Thyroid gland (tissue), 4 donors: ENCODE data around the gene PODXL. TPM values are rescaled to one million over a fixed set of nuclear protein-coding genes. Genes with fewer than 3 reads are reported as not detected.

Source experiments
- DNase-seq, 2 donors: peaks; one replicate each; pipeline ENCODE4 v3.0.0-alpha.2; 2019
- H3K27ac ChIP-seq, 3 donors: fragments of 200-600 bp; sonication (generic); 1 replicate in 2 of 3; 2 replicates in 1 of 3; pipeline ENCODE4 v1.5.1; 2016 to 2019; ENCODE audit warnings: mild to moderate bottlenecking in 1 of 3, moderate library complexity in 1 of 3
- H3K27me3 ChIP-seq: fragments of 200-600 bp; sonication (generic); one replicate; pipeline ENCODE4 v1.5.1; 2019
- H3K36me3 ChIP-seq, 2 donors: fragments of 200-600 bp; sonication (generic); one replicate each; pipeline ENCODE4 v1.5.1; 2016 to 2019
- H3K4me1 ChIP-seq, 2 donors: fragments of 200-600 bp; sonication (generic); one replicate each; pipeline ENCODE4 v1.5.1; 2017 to 2019
- H3K4me3 ChIP-seq, 3 donors: fragments of 200-600 bp; sonication (generic); replicated peaks in 1 of 3; 1 replicate in 2 of 3; 2 replicates in 1 of 3; pipeline ENCODE4 v1.5.1; 2016; ENCODE audit warnings: mild to moderate bottlenecking in 1 of 3
- H3K9me3 ChIP-seq: fragments of 200-600 bp; sonication (generic); one replicate; pipeline ENCODE4 v1.5.1; 2017
- POLR2A ChIP-seq, 2 donors: fragments of 450-650 bp; IDR thresholded peaks; one replicate each; pipeline ENCODE4 v1.6.1; 2017; ENCODE audit warnings: antibody characterized with exemption in 2 of 2, mild to moderate bottlenecking in 2 of 2, moderate library complexity in 1 of 2
- WGBS, 2 donors: methylation state at CpG; one replicate each; pipeline ENCODE4 v1.1.5; 2017; 5-methylcytosine and 5-hydroxymethylcytosine counted together
- intact Hi-C: fragments of 100-400 bp; cut with DNase I; formaldehyde crosslinking; loops from one replicate; pipeline ENCODE4 v1.15.1; 2023
- total RNA-seq, 4 donors: library from RNA; depleted of rRNA; stranded (reverse); fragments of >200 nt; gene quantifications; one replicate each; pipeline ENCODE4 v1.2.3, GENCODE V29; 2016
- TF ChIP-seq, protein P1 (sequence below), 6 experiments: fragments of 200-600 bp in 3 of 6; fragments of 450-650 bp in 3 of 6; sonication (generic) in 3 of 6; IDR thresholded peaks; one replicate each; pipeline ENCODE4 v1.5.1; 2016 to 2019; ENCODE audit warnings: antibody characterized with exemption in 6 of 6, mild to moderate bottlenecking in 2 of 6, inconsistent platforms in 1 of 6, moderate library complexity in 1 of 6

Gene PODXL
- 100 to 1,000 TPM in 1 of 4 donors, 10 to 100 TPM in 3; 47.7 to 125 (median 56.3) TPM for total RNA-seq

DNA sequence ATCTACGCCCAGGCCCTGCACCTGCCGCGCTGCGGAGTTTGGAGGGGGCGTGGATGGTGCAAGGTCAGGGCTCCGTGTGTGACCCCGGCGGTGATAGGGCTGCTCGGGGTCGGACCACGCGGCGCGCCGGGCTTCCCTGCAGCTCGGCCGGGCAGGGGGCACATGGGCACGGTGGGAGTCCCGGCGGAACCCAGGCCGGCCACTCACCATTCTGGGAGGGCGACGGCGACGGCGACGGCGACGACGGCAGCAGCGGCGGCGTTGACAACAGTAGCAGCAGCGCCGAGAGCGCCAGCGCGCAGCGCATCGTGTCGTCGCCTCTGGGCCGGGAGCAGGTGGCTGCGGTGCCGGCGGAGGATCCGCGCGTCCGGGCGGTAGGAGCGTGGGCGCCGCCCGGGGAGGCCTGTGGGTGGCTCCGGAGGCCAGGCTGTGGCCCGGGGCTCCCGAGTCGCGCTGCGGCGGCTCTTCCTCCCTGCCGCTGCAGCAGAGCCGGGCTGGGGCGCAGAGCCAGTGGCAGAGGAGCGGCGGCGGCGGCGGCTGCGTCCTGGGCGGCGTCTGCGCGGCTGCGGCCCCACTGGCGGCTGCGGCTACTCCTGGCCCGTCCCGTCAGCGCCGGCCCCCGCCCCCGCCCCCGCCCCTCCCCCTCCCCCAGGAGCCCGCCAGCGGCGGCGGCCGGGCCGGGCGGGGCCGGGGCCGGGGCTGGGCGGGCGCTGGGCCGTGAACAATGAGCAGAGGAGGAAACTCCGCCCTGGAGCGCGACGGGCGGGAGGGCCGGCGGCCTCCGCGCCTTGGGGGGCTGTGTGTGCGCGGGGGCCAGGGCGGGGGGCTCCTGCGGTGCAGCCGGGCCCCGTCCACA lies at the start of gene PODXL:
Gene PODXL, minus strand, starts transcription at position 576 of the 856 bp plus-strand sequence. Its CDS starts 269 bp downstream, at position 307.
- H3K4me1 ChIP-seq: peaks cover 19 to 24% of the 10 kb centered on the region in 2 donors
- TF ChIP-seq, protein P1, sequence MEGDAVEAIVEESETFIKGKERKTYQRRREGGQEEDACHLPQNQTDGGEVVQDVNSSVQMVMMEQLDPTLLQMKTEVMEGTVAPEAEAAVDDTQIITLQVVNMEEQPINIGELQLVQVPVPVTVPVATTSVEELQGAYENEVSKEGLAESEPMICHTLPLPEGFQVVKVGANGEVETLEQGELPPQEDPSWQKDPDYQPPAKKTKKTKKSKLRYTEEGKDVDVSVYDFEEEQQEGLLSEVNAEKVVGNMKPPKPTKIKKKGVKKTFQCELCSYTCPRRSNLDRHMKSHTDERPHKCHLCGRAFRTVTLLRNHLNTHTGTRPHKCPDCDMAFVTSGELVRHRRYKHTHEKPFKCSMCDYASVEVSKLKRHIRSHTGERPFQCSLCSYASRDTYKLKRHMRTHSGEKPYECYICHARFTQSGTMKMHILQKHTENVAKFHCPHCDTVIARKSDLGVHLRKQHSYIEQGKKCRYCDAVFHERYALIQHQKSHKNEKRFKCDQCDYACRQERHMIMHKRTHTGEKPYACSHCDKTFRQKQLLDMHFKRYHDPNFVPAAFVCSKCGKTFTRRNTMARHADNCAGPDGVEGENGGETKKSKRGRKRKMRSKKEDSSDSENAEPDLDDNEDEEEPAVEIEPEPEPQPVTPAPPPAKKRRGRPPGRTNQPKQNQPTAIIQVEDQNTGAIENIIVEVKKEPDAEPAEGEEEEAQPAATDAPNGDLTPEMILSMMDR (IDR thresholded peaks at IDR 0.05): peak in 1 of 6 experiments; percentile 7
- peak in 1 of 2 donors; percentile 70 for TF ChIP-seq POLR2A (IDR thresholded peaks at IDR 0.05)
- H3K27ac ChIP-seq: peak within 1 kb of the TSS; percentile 19 to 70 (median 63)
- H3K27me3 ChIP-seq: no peaks in the 10 kb centered on the region
- H3K4me3 ChIP-seq: peak within 1 kb of the TSS; percentile 46 to 71 (median 53)
- H3K9me3 ChIP-seq: no peaks in the 10 kb centered on the region
- no peaks in the 10 kb centered on the region for H3K36me3 ChIP-seq
- intact Hi-C loops: no loop called here
- DNase-seq: peak; percentile 72 to 74
- 0 to 1% methylated on average over 4 to 13 of the region's 112 CpGs for WGBS, 2 donors

DNA sequence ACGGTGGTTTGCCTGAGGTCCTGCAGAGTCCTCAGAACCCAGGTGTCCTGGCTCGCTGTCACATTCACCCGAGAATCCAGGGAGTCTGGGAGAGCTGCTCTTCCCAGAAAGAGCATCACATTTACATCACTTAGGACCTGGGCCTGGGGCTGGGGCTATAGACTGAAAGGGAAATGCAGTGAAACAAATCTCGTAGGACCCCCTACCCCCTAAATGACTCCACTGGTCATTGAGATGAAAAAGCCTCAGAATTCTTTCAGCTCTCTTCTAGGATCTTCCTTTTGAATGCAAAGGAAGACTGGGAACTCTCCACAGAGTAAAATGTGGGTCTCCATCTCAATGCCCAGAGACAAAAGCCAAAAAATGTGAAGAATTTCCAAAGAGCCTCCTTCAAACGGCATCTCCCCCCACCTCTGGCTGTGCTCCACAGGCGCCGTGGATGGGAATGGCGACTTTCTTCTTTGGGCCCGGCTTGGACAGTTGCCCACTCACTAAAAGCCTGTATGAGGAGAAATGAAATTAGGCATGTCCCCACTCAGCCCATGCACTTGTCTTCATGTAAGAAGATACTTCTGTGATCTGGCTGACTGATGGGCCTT lies 49.0 kb upstream of the PODXL start:
- no peaks in the 10 kb centered on the region for H3K9me3 ChIP-seq
- H3K36me3 ChIP-seq: no peaks in the 10 kb centered on the region
- 24 to 30% methylated on average over 7 to 9 of the region's 9 CpGs for whole genome bisulfite sequencing, 2 donors
- no peak overlapping the region for H3K4me3 ChIP-seq
- intact Hi-C loops: no loop called here
- H3K27me3 ChIP-seq: no peaks in the 10 kb centered on the region
- peaks cover 0 to 12% of the 10 kb centered on the region in 2 donors for H3K4me1 ChIP-seq
- DNase-seq: peak; percentile 72 to 77
- H3K27ac ChIP-seq: no peak overlapping the region
- no peak for TF ChIP-seq POLR2A (IDR thresholded peaks at IDR 0.05)
- TF ChIP-seq, protein P1 (IDR thresholded peaks at IDR 0.05): no peak

DNA sequence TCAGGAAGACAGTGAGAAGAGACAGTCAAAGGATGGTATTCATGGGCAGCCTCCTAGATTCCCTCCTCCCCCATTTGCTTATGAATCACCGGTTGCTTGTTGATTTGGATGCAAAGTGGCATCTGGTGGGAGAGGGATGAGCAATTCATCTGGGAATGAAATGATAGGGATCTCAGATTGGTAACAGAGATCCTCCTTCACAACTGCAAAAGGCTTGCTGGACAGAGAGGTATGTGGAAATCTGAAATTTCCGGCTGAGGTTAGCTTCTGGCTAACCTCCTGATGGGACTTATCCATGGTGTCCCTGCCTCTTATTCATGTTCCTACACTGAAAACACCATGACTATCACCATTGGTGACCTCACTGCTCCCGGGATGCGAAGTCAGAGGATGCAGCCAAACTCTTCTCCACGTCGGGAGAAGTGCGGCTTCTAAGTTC lies 48.4 kb upstream of the PODXL start:
- intact Hi-C loops: no loop called here
- Histone ChIP-seq H3K4me1 (peaks cover 0 to 12% of the 10 kb centered on the region in 2 donors), H3K36me3 (no peaks in the 10 kb centered on the region), H3K27ac (no peak overlapping the region), H3K9me3 (no peaks in the 10 kb centered on the region), H3K27me3 (no peaks in the 10 kb centered on the region), H3K4me3 (no peak overlapping the region)
- no peak for DNase-seq
- TF ChIP-seq POLR2A (IDR thresholded peaks at IDR 0.05): no peak
- TF ChIP-seq, protein P1 (IDR thresholded peaks at IDR 0.05): no peak
- WGBS, 2 donors: 75 to 79% methylated on average over 7 of the region's 7 CpGs

DNA sequence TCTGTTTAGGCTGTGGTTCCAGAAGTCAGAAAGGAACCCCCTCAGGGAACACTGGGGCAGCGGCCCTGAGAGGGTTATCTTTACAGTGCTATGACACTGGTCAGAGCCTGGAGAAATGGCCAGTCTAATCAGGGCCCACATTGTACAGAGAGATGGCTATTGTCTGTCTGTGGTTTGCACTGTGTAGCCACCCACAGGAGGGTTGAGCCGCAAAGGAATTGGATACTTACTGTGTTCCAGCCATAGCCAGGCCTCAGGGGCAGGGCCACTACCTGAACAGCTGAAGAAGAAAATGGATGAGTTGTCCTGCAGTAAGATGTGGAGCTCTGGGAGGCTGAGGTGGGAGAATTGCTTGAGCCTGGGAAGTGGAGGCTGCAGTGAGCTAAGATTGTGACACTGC lies 47.5 kb upstream of the PODXL start:
- TF ChIP-seq, protein P1 (IDR thresholded peaks at IDR 0.05): no peak
- TF ChIP-seq POLR2A (IDR thresholded peaks at IDR 0.05): no peak
- Histone ChIP-seq H3K36me3 (no peaks in the 10 kb centered on the region), H3K27me3 (no peaks in the 10 kb centered on the region), H3K4me1 (peaks cover 0 to 12% of the 10 kb centered on the region in 2 donors), H3K9me3 (no peaks in the 10 kb centered on the region), H3K4me3 (no peak overlapping the region), H3K27ac (no peak overlapping the region)
- intact Hi-C loops: no loop called here
- 92 to 94% methylated on average over 2 of the region's 2 CpGs for WGBS, 2 donors
- DNase-seq: no peak

DNA sequence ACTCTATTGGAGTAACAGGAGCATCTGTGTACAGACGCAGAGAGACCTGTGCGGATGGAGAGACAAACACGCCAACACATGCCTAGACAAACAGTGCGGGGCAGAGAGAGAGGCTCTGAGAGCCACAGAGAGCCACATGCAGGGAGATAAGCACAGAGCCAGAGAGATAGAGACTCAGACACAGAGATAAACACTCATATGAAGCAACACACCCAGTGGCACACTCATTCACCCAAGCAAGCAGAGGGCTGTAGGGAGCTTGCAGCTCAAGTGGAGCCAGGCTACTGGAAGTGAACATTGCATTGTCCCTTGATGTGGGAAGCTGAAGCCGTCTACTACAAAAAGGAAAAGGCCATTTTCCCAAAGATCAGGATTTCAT lies 46.6 kb upstream of the PODXL start:
- DNase-seq: no peak
- no peak for TF ChIP-seq POLR2A (IDR thresholded peaks at IDR 0.05)
- TF ChIP-seq, protein P1 (IDR thresholded peaks at IDR 0.05): no peak
- Histone ChIP-seq H3K4me3 (no peak overlapping the region), H3K9me3 (no peaks in the 10 kb centered on the region), H3K27me3 (no peaks in the 10 kb centered on the region), H3K4me1 (peaks cover 0 to 12% of the 10 kb centered on the region in 2 donors), H3K36me3 (no peaks in the 10 kb centered on the region), H3K27ac (no peak overlapping the region)
- 85 to 96% methylated on average over 5 of the region's 5 CpGs for WGBS, 2 donors
- intact Hi-C loops: no loop called here
